GM12878 (cell line): Measurements from ENCODE around the gene FKBP8. TPM values are rescaled to one million over a fixed set of nuclear protein-coding genes. Genes with fewer than 3 reads are reported as not detected.

Experiments used
- ATAC-seq: fragments of 200-7000 bp; cut with Tn5 transposase; 3 replicates; pipeline ENCODE4 v1.9.1; 2020; ENCODE audit warnings: mild to moderate bottlenecking, moderate library complexity
- BruUV-seq: library from RNA; stranded (reverse); fragments of 400-500 nt; replicated peaks from 2 replicates; lab custom pipeline; 2021; lab: Mats Ljungman, UMichigan
- CTCF ChIA-PET: fragments of 300-600 bp; sonication (Branson Sonifier 250); formaldehyde crosslinking; extraction: SDS; loops from one replicate; lab custom pipeline; 2021; ENCODE audit warnings: inconsistent platforms; lab: Yijun Ruan, JAX
- POLR2A ChIA-PET: fragments of 350-600 bp; formaldehyde crosslinking; extraction: SDS; loops from one replicate; lab custom pipeline; 2021; ENCODE audit warnings: inconsistent platforms; lab: Charles Lee
- RAD21 ChIA-PET: fragments of 300-600 bp; sonication (Branson Sonifier 250); formaldehyde crosslinking; loops from one replicate; lab custom pipeline; 2023; ENCODE audit warnings: antibody characterized with exemption; ENCODE audit not compliant: unreplicated experiment; lab: Charles Lee
- SMC1A ChIA-PET: fragments of 300-600 bp; sonication (Branson Sonifier 250); formaldehyde crosslinking; loops from one replicate; lab custom pipeline; 2023; ENCODE audit not compliant: unreplicated experiment, uncharacterized antibody; lab: Charles Lee
- DNase-seq: peaks from one replicate; pipeline ENCODE4 v3.0.0-alpha.2; 2011; ENCODE audit warnings: low read depth, low spot score
- FAIRE-seq: peaks from 3 replicates; lab custom pipeline; 2011; peaks lifted over from hg19 to GRCh38; lab: Jason Lieb, UNC
- H2AFZ ChIP-seq: 2 replicates; pipeline ENCODE4 v1.6.0; 2011; ENCODE audit warnings: low read depth, low read length, control low read depth; ENCODE audit not compliant: control insufficient read depth
- H3K27ac ChIP-seq: 2 replicates; pipeline ENCODE4 v1.5.1; 2011; ENCODE audit warnings: control low read depth; ENCODE audit not compliant: control insufficient read depth, insufficient read depth
- H3K27me3 ChIP-seq, 2 experiments: replicated peaks in 1 of 2; 2 replicates each; pipeline versions ENCODE4 v1.6.0 to v1.6.1; 2011; ENCODE audit warnings: low read length in 1 of 2; ENCODE audit not compliant: control insufficient read depth in 2 of 2, insufficient read depth in 2 of 2
- H3K36me3 ChIP-seq, 2 experiments: 2 replicates each; pipeline ENCODE4 v1.5.1; 2011; ENCODE audit warnings: low read length in 1 of 2; ENCODE audit not compliant: control insufficient read depth in 2 of 2, insufficient read depth in 2 of 2
- H3K4me1 ChIP-seq: 2 replicates; pipeline ENCODE4 v1.6.1; 2011; ENCODE audit warnings: mild to moderate bottlenecking, low read length, moderate library complexity, mixed read lengths; ENCODE audit not compliant: control insufficient read depth, insufficient read depth
- H3K4me2 ChIP-seq: 2 replicates; pipeline ENCODE4 v1.6.0; 2011; ENCODE audit warnings: control low read depth; ENCODE audit not compliant: control insufficient read depth, insufficient read depth
- H3K4me3 ChIP-seq: fragments of 200-600 bp; sonication (generic); 2 replicates; pipeline ENCODE4 v1.5.1; 2016
- H3K79me2 ChIP-seq: 2 replicates; pipeline ENCODE4 v1.6.0; 2011; ENCODE audit warnings: low read length; ENCODE audit not compliant: control insufficient read depth, insufficient read depth
- H3K9ac ChIP-seq: 2 replicates; pipeline ENCODE4 v1.8.0; 2011; ENCODE audit warnings: low read length, control low read depth, mixed read lengths; ENCODE audit not compliant: control insufficient read depth, insufficient read depth
- H3K9me3 ChIP-seq: replicated peaks from 3 replicates; pipeline ENCODE4 v1.5.1; 2011; ENCODE audit warnings: mild to moderate bottlenecking, low read length; ENCODE audit not compliant: control insufficient read depth, insufficient read depth
- H4K20me1 ChIP-seq: 2 replicates; pipeline ENCODE4 v1.6.0; 2011; ENCODE audit not compliant: control insufficient read depth, insufficient read depth
- BRCA1 ChIP-seq: IDR thresholded peaks from 2 replicates; pipeline ENCODE4 v1.6.1; 2011; ENCODE audit warnings: low read depth, low read length, improper control_type of control experiment
- FOXK2 ChIP-seq: fragments of 450-650 bp; IDR thresholded peaks from 2 replicates; pipeline ENCODE4 v1.6.1; 2017; ENCODE audit warnings: mild to moderate bottlenecking, moderate library complexity
- IKZF1 ChIP-seq: fragments of 450-650 bp; conservative IDR thresholded peaks from 2 replicates; pipeline ENCODE4 v1.6.1; 2017; ENCODE audit warnings: antibody characterized with exemption, mild to moderate bottlenecking
- PML ChIP-seq: IDR thresholded peaks from 2 replicates; pipeline ENCODE4 v1.6.1; 2012; ENCODE audit warnings: low read length, inconsistent platforms
- SMARCA5 ChIP-seq: fragments of 450-650 bp; IDR thresholded peaks from 2 replicates; pipeline ENCODE4 v1.6.1; 2017; ENCODE audit warnings: mild to moderate bottlenecking
- TCF7 ChIP-seq: IDR thresholded peaks from 2 replicates; pipeline ENCODE4 v1.6.1; 2014; ENCODE audit warnings: antibody characterized with exemption, borderline replicate concordance
- WGBS: methylation state at CpG from one replicate; pipeline ENCODE4 v1.1.6; 2016; ENCODE audit warnings: low lambda C conversion rate; ENCODE audit not compliant: insufficient replicate concordance, insufficient coverage; ENCODE audit errors: missing lambda C conversion rate; 5-methylcytosine and 5-hydroxymethylcytosine counted together
- in situ Hi-C: fragments of 300-500 bp; cut with MboI; formaldehyde crosslinking; loops from 9 replicates; pipeline ENCODE4 v1.14.3; 2018; ENCODE audit warnings: mixed read lengths
- intact Hi-C: fragments of 100-400 bp; cut with micrococcal nuclease; formaldehyde crosslinking; loops from one replicate; pipeline ENCODE4 v1.14.2; 2022; ENCODE audit not compliant: unreplicated experiment
- polyA plus RNA-seq, 11 experiments: library from polyadenylated mRNA; depleted of rRNA in 4 of 11; unstranded in 6 of 11; stranded (reverse) in 5 of 11; fragments of >200 nt; fragmentation: Nextera tagmentation in 4 of 11; fragmentation: Illumina TruSeq in 1 of 11; extraction: Ambion mirVana in 4 of 11; extraction: Trizol in 1 of 11; gene quantifications; 1 replicate in 1 of 11; 2 replicates in 10 of 11; pipeline versions ENCODE4 v1.2.1 to v1.2.3, GENCODE V29; 2011 to 2016; ENCODE audit warnings: inconsistent platforms in 2 of 11, missing spikeins in 2 of 11, low read depth in 1 of 11
- total RNA-seq, 4 experiments: library from RNA; depleted of rRNA in 3 of 4; stranded (reverse); fragments of >200 nt in 3 of 4; fragmentation: Illumina TruSeq in 1 of 4; extraction: Trizol in 1 of 4; gene quantifications; 2 replicates each; pipeline versions ENCODE4 v1.2.1 to v1.2.3, GENCODE V29; 2013 to 2021

Gene FKBP8
- total and polyA plus RNA-seq, 10 of the 15 experiments (the other 5 are each of a cell fraction or from before 2014, with no cell fraction given) = 0.13 to 205 (median 95.4) TPM

DNA sequence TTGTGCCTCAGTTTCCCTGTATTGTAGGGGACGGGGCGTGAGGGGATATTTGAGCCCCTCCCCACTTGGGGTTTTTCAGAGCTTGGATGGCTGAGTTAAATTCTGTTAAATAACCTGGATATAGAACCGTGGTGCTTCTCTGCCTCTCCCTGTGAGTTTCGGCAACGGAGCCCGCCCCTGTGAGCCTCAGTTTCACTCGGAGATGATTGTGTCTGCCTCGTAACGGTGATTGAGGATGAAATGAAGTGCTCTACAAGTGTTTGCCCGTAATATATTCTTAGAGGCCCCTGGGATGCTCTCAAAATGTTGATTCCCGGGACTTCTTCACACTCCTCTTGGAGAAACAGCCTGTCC, 14.8 kb upstream of the FKBP8 start:
- H3K79me2 ChIP-seq = peaks cover 32% of the 10 kb centered on the region
- in situ Hi-C loops (no loop called here), intact Hi-C loops (no loop called here)
- ATAC-seq (peak; percentile 19), FAIRE-seq (peak; percentile 7), DNase-seq (no peak)
- H3K27ac ChIP-seq = peak overlapping the region; percentile 60
- H3K9ac ChIP-seq = peak overlapping the region; percentile 89
- TSS peak; percentile 81 for BruUV-seq
- H3K4me3 ChIP-seq = peak overlapping the region; percentile 95
- no peaks in the 10 kb centered on the region for H3K9me3 ChIP-seq
- RAD21 ChIA-PET = interaction anchor here (1.0 to 7.1 kb wide), 10 partner anchors 14 to 361 kb away, joined by 3 to 39 read pairs (median 6); partner anchors contain the start of genes COPE, DDX49, ELL and FKBP8
- H3K4me2 ChIP-seq = peak overlapping the region; percentile 82
- H3K27me3 ChIP-seq = no peaks in the 10 kb centered on the region
- POLR2A ChIA-PET = interaction anchor here (0.6 to 7.5 kb wide), 15 partner anchors 12 to 361 kb away, joined by 3 to 79 read pairs (median 4); partner anchors contain the start of genes DDX49, ELL, FKBP8 and REX1BD
- H4K20me1 ChIP-seq = no peaks in the 10 kb centered on the region
- WGBS = under 1% methylated on average over 11 of the region's 11 CpGs
- no peak for TF ChIP-seq FOXK2
- no peak for TF ChIP-seq BRCA1
- TF ChIP-seq SMARCA5 = 0 out of 2 replicates have a peak, but pooled peaks have one; percentile 13
- peak; percentile 2; the same call in 1 of the 2 replicates for TF ChIP-seq IKZF1
- TF ChIP-seq PML = no peak
- TF ChIP-seq TCF7 = no peak
- CTCF ChIA-PET = interaction anchor here (0.7 to 5.6 kb wide), 11 partner anchors 11 to 289 kb away, joined by 3 to 35 read pairs (median 5); partner anchors contain the start of genes ELL, FKBP8, REX1BD and UBA52
- SMC1A ChIA-PET = interaction anchor here (0.8 to 4.8 kb wide), 10 partner anchors 9 to 80 kb away, joined by 3 to 29 read pairs (median 4); partner anchors contain the start of genes ELL, FKBP8, REX1BD and UBA52
- H2AFZ ChIP-seq = no peak overlapping the region
- H3K4me1 ChIP-seq = no peaks in the 10 kb centered on the region
- H3K36me3 ChIP-seq = peaks cover 6 to 7% of the 10 kb centered on the region in 2 experiments; a peak in 3 of 4 replicates
